NCI-H2107 treated with DMSO at 0.1 percent for 48 hours (cell line): ENCODE data around the gene QSOX1.
"Not testable (repeated sequence)": the region's sequence is repeated elsewhere in the genome, so short reads cannot be mapped to it uniquely, and the experiment has no call there.

Experiments
- DNase-seq: peaks from one replicate; lab custom pipeline; 2025; ENCODE audit not compliant: unreplicated experiment; lab: John Stamatoyannopoulos, UW

QSOX1 gene

DNA sequence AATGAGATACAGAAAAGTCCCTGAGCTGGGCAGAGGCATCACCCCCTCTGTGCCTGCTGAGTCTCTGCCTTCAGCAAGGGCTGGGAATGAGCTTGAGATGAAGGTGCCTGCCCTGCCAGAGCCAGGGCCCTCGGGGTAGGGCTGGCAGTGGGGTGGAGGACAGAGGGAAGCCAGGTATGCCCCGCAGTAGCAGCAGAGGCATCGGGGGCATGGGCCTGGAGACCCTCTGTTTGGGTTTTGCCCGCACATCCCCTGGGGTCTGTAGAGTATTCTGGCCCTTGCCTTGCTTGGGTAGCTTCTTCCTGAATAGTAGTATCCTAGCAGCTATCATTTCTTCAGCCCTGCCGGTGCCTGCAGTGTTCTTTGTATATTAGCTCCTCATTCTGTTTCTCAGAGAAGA, 33.0 kb downstream of the QSOX1 start:
- DNase-seq: no peak

DNA sequence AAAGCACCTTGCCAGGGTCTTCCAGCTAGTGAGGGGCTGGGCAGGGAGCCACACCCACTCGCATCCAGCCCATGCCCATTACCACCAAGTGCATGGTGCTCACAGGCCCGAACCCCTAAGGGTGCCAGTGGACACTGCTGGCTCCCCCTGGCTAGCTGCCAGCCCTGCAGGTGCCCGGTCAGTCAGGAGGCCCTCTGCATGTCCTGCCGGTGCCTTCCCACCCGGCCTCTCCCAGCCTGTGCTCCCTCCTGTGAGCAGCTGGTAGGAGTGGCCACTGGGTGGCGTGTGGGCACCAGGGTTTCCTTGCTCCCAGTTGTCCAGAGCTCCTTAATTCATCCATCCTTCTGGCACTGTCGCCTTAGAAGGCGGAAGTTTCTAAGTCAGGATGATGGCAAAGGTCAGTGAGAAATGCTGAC, 33.4 kb downstream of the QSOX1 start:
- peak; percentile 23 for DNase-seq

DNA sequence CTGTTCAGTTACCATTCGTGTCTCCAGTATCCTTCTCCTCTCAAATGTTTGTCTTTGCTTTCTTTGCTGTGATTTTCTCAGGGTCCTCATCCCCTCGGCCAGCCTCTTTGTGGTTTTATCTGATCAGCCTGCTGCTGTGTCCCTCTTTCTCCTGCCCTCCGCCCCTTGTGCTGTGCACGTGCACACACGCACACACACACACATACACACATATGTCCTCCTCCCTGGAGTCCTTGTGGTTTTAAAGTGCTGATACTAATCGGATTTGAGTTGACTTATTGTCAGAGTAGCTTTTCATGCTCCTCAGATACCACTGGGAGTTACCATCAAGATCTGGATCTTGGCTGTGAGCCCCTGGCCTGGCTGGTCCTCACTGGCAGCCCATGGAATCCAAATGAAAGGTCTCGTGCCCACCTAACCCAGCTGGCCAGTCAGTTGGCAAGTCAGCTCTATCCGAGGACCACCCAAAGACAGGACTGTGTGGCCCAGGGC, 34.1 kb downstream of the QSOX1 start:
- DNase-seq: no peak

DNA sequence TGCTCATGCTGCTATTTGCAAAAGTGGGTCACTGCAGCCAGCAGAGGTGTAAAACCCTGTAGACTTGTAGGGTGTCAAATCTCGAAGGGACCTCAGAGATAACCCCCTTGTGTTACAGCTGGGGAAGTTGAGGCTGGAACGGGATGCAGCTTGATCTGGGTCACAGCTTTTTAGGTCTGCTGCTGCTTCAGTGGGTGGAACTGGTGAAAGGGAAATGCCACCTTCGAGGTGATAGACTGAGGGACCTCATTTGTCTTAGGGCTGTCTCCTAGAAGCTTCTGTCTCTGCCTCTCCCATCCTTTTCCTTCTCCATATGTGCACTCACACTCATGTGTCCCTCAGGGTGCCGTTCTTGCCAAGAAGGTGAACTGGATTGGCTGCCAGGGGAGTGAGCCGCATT, 35.4 kb downstream of the QSOX1 start:
- no peak for DNase-seq

DNA sequence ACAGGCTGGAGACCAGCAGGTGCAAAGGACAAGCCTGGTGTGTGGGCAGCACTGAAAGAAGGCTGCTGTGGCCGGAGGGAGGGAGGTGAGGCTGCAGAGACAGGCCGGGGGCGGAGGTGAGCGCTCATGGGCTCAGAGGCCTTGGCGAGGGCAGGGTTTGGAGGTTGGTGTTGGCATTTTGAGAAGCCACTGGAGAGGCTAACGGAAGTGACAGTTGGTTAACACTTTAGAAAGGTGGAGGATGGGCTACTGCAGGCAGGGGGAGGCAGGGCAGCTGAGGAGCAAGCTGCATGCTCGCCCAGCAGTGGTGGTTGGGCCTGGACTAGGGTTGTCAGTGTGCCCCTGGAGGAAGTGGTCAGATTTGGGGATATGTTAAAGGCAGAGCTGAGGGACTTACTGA, 37.5 kb downstream of the QSOX1 start:
- DNase-seq: no peak

DNA sequence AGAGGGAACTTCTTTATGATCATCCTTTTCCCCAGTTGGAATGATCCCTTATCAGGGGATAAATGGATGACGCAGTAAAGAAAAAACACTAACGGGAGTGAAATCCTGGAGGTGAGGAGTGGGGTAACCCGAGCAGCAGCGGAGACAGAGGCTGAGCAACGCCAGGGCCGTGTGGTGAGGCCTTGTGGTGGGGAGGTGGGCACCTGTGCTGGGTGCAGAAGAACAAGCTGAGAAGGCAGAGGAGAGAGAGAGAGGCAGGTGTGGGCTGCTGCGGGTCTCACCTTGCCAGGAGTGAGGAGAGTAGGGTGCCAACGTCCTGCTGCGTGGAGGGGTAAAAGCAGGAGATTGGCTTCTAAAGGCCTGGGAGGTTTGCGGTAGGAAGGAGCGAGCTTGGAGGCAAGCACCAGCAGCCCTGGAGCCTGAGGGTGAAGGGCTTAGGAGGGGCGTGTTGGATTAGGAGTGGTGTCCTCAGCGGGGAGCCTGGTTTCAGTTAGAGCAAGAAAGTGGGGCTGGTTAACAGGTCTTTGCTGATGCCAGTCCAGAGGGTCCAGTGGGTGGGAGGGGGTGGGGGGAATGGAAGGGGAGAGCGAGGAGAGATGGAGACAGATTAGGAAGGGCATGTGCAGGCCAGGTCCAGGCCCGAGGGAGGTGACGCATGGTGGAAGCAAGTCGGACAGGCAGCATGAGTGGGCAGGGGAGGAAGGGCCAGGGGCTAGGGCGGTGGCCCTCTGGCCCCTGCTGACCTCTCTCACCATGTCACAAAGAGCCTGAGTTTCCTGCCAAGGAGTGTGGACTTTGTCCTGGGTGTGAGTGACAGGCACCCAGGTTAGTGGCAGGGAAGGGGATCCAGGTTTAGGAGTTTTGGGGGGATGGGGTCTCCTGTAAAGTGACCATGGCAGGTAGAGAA, 38.7 kb downstream of the QSOX1 start:
- no peak for DNase-seq

DNA sequence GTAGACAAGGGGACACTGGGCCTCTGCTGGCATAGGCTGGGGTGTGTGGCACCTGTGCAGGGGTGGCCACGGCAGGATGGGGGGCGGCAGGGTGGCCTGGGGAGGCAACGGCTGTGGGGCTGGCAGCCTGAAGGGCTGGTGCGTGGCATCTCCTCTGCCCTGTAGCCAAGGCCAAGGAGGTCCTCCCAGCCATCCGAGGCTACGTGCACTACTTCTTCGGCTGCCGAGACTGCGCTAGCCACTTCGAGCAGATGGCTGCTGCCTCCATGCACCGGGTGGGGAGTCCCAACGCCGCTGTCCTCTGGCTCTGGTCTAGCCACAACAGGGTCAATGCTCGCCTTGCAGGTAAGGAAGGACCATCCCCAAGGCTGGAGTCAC, 39.4 kb downstream of the QSOX1 start:
- DNase-seq: no peak

DNA sequence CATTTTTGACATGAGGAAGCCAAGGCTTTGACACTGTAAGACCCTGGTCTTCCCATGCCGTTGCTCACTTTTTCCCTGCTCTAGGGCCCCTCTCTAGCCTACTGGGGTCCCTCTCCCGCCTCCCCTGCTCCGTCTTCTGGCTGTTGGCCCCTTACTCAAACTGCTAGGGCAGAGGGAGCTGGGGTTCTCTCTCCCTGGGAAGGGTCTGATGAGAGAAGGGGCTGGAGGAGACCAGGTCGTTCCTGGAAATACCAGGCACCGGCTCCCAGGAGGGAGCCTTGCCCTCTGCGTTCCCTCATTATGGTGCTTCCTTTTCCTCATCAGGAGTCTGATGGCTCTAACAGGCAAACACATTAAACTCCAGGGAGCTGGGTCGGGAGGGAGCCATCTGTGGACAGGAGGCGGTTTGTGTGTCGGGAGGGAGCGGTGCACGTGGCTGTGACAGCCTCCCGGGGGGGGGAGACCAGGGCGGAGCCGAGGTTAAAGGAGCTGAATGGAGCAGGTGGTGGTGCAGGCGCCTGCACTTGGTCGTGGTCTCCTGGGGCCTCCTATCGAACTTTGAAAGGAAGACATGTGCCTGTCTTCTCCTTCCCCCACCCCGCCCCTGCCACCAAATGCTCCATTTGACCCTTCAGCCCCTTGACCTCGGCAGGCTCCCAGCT, 40.0 kb downstream of the QSOX1 start:
- peak; percentile 61 for DNase-seq

DNA sequence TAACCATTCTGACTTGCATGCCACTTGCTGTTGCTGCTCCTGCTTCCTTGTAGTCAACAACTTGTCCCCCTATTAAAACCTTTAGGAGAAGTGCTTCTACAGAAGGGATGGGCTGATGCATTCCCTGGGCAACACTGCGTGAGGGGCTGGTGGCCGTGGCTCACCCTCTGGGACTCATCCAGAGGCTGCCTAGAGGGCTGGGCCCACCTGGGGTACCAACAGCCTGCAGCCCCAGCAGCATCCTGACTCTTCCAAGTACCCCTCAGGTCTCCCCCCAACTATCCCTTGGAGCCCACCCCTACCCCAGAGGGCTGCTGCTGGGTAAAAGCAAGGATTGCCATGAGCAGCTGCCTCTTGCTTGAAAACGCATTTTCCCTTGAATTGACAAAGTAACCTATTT, 40.7 kb downstream of the QSOX1 start:
- no peak for DNase-seq

DNA sequence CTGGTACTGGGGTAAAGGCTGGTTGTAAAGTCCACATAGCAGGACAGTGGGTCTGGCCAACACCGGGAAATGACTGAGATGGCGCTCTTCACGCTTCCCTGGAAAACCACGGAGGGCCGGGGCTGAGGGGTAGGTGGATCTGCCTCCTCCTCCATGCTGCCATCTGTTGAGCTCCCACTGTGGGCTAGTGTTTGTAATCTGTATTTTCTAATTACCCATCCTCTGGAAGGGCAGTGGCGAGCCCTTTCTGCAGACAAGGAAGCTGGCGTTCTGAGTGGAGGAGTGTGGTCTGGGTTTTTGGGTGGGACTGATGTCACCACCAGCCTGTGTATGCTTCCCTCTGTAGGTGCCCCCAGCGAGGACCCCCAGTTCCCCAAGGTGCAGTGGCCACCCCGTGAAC, 41.2 kb downstream of the QSOX1 start:
- DNase-seq: no peak

DNA sequence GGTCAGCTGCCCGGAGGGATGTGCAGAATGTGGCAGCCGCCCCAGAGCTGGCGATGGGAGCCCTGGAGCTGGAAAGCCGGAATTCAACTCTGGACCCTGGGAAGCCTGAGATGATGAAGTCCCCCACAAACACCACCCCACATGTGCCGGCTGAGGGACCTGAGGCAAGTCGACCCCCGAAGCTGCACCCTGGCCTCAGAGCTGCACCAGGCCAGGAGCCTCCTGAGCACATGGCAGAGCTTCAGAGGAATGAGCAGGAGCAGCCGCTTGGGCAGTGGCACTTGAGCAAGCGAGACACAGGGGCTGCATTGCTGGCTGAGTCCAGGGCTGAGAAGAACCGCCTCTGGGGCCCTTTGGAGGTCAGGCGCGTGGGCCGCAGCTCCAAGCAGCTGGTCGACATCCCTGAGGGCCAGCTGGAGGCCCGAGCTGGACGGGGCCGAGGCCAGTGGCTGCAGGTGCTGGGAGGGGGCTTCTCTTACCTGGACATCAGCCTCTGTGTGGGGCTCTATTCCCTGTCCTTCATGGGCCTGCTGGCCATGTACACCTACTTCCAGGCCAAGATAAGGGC, 41.9 kb downstream of the QSOX1 start:
- no peak for DNase-seq

DNA sequence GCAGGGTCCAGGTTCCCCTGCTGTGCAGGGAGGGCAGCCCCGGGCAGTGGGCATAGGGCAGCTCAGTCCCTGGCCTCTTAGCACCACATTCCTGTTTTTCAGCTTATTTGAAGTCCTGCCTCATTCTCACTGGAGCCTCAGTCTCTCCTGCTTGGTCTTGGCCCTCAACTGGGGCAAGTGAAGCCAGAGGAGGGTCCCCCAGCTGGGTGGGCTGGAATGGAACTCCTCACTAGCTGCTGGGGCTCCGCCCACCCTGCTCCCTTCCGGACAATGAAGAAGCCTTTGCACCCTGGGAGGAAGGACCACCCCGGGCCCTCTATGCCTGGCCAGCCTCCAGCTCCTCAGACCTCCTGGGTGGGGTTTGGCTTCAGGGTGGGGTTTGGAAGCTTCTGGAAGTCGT, 42.6 kb downstream of the QSOX1 start:
- no peak for DNase-seq

DNA sequence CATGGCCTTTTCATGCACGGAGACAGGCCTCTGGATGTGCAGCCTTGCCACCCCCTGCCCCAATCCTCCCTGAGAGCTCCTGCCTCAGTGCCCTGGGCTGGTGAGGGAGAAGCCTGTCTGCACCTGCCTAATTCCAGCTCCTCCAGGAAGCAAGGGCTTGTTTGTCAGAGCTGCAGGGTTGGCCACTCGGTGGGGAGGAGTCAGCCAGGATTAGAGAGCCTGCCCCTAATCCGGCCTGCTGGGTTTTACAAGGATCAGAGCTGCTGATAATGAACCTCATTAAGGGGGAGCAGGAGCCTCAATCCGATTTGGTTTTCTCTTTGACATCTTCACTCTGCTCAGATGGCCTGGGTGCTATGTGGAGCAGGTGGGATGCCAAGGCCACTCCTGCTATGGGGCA, 43.5 kb downstream of the QSOX1 start:
- DNase-seq: no peak

DNA sequence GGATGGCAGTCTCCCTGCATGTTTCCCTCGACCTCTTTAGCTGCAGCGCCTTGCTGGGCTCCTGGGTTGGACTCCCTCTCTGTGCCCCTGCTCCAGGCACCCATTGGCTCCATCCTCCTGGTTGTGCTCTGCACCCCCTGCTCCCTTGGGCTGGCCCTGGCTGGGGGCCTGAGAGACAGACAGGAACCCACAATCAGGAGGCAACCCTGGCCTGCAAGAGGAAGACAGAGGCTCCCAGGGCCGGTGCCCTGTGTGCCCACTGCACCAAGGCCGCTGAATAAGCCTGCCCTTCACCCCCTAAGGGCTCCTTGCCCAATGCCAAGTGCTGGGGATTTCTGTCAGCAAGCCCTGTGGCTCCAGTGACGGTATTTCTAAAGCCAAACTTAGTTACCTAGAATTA, 43.9 kb downstream of the QSOX1 start:
- no peak for DNase-seq

DNA sequence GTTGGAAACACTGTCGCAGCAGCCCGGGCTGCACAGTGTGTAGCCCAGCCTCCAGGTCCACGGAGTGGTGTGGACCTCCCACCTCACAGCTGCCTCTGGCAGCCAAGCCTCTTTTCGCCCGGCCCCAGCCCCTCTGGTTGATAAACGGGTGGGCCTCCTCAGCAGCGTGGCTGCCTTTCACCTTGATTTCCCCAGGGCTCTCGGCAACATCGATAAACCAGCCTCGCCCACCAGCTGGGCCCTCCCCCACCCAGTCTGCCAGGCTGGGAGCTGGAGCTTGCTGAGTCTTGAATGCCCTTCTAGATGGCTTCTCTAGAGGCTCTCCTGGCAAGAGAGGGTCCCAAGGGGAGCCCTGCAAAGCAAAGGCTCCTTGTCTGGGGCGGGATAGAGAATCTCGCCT, 44.3 kb downstream of the QSOX1 start:
- DNase-seq: no peak

DNA sequence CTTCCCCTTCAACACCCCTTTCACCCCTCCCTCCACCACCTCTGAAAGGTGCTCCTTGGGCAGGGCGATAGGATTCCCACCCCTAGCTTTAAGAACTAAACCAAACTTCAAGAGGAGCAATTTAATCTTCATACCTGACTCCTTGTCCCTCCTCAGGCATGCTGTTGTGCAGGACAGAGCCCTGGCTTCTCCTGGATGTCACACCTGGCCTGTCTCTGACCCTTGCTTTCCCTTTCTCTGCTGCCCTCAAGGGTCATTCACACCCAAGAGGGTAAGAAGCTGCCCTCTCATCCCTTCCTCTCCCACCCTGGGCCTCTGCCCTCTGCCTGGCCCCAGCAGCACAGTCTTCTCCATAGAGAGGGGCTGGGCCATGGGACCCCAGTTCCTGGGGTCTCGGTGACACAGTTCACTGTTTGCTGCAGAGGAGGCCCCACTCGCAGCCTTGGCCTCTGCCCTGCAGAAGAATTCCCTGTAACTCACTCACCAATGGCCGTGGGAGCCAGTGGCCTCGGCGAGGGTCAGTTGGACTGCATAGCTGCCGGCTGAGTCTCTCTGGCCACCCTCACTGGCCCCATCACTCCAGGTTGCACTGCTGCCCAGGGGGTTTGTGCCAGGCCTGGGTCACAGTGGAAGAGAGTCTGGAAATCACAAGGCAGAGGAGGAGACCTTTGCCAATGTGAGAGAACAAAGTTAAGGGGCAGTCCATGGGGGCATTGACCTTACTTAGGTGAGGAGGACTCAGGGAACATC, 47.0 kb downstream of the QSOX1 start:
- no peak for DNase-seq

DNA sequence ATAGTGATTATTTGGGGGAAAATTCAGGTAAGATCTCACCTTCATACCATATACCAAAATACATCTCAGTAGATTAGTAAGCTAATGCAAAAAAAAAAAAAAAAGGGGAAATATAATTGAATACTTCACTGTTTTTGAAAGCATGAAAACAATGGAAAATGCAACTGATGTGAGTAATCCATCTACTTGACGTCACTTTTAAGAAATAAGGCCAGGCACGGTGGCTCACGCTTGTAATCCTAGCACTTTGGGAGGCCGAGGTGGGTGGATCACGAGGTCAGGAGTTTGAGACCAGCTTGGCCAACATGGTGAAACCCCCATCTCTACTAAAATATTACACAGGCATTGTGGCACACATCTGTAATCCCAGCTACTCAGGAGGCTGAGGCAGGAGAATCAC, 47.9 kb downstream of the QSOX1 start:
- DNase-seq: not testable (repeated sequence)

DNA sequence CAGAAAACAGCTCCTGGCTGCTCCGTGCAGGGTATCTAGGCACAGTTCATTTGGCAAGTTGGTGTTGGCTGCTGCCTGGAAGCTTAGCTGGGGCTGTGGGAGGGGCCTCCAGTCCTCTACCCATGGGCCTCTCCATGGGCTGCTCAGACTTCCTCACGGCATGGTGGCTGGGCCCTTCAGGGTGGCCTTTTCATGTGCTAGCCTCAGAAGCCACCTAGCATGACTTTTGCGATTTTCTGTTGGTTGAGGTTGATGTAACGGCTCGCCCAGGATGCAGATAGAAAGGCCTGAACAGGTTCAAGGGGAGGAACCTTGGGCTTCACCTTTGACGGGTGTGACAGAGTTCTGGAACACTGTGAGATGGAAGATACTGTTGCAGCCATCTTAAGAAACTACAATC, 49.6 kb downstream of the QSOX1 start:
- no peak for DNase-seq

DNA sequence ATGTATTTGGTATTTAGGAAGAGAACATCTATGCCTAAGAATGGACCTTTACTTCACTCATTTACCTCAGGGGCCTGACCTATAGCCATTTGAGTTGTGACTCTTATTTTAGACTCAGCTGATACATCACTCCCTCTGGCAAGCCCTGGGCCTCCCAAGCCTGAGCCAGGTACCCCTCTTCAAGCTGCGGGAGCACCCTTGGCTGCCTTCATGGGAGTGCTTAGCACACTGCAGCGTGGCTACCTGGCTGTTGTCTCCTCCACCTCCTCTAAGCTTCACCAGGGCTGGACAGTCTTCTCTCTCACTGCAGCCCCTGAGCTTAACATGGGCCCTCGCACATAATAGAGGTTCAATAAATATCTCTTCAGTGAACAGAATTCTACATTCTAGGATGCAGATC, 51.9 kb downstream of the QSOX1 start:
- no peak for DNase-seq

DNA sequence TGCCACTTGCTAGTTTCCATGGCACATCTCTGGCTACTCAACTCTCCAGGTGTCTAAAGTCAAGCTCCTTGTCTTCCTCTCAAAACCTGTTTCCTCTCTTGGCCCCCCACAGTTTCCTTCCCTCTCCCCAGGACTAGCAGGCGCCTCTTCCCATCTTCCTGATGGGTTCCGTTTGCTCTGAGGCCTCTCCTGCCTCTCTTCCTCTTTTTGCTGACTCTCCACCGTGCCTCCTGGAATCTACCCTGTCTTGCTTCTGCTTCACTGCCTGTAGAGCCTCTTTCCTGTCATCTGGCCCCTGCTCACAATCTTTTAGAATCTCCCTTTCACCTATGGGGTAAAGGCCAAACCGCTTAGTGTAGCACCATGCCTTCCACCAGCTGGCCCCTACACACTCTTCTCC, 53.6 kb downstream of the QSOX1 start:
- DNase-seq: no peak

DNA sequence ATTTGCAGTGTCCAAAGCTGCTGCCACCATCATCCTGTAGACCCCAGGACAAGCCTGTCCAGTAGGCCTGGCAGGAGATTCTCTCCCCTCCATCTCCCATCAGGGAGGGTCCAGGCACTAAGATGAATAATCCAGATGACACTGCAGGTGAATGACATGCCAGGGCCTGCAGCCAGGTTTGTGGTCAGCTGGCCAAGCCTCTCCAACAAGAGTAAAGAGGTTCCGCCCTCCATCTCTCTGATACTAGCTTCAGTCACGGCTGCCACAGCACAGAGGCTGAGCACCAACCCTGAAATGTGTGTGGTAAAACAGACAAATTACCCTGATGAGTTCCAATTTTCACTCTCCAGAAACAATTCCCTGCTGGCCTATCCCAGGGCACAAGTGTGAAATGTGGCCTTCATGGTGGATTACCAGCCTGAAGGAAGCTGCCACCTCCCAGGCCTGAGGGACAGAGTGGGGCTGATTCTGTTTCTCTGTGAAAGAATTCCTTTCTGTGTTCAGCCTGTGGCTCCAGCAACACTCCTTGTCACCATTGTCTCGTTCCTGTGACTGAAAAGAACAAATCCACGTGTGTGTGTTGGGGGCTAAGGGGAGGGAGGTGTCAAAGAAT, 55.4 kb downstream of the QSOX1 start:
- no peak for DNase-seq
